Femur (tissue), 1 donor: ENCODE data around the gene KCNAB1.

ENCODE experiments used
- DNase-seq: peaks from one replicate; pipeline ENCODE4 v3.0.0-alpha.2; 2017

KCNAB1 gene

GRCh38 chr3:156471431-156471830 is 351.1 kb downstream of the KCNAB1 start:
- no peak for DNase-seq

DNA sequence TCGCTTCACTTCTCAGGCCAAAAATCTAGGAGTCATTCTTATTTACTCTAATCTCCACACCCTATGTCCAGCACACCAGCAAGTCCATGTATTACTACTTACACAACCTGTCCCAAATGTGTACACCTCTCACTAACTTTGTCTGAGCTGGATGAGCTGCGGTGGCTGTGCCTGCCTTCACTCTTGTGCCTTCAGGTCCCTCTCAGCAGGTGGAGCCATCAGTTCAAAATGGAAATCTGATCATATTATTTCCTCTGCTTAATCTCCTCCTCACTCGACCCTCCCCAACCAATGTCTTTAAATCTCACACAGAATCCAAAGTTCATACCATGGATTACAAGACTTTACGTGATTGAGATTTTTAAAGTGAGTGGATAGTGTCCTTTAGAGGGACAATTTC is 351.8 kb downstream of the KCNAB1 start:
- no peak for DNase-seq

DNA sequence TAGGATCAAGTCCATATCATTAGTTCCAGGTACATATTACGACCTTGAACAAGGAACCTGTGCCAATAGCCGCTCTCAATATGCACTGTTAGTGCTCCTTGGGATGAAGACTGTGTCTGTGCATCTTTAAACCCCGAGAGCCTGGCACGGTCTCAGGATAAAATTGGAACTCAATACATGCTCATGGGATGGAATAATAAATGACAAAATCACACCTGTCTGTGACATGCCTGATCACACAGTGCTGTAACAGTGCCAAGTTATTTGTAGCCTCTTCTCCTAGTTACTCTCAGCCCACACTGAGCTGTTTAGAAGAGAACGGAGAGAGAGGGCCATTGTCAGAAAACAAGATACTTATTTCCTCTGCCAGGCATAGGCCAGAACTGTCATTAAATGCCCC is 352.3 kb downstream of the KCNAB1 start:
- no peak for DNase-seq

DNA sequence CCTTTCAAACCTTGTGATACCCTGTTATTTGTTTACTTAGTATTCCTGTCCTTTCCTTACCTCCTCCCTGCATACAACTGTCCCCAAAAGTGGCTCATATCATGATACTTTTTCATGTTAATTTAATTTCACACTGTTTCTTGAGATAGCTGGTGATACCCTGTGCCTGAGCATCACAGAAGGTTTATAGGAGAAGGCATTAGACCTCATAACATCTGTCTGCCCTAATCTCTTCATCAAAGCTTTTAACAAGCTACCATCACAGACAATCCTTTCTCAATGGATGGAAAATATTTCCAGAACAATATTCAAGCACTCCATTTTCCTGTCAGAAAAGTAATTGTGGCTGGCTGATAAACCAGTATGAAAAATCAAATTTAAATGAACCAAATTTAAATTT is 353.0 kb downstream of the KCNAB1 start:
- DNase-seq = no peak

DNA sequence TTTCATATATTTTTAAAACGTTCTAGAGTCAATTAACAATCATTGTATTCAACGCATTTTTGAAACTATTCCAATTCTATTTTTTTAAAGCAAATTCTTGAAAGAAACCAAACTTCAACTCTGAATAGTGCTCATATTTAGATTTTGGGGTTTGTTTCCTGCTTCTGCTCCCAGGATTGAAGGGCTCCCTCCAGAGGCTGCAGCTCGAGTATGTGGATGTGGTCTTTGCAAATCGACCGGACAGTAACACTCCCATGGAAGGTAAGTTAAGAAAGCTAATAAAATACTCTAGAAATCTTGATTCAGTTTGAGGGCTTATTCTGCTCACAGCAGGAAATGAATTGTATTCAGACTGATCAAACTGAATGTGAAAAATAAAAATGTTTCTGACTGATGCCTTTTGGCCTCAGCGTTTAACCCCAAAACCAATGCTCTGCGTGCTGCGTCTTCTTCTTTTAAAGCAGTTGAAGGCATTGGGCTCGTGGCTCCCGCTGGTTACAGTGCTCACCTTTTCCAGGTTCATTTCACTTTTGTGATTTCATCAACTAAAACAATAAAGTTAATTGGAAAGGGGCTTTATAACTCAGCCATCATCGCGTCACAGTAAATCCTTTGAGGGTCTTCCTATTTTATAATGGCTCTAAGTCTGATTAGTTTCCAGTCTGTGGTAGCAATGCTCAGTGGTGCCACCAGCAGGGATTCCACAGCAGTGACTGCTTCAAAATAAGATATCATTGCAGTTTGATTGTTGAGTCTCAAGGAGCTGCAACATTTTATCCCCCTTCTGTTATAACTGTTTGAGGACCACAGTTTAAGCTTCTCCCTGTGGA is 354.4 kb downstream of the KCNAB1 start:
- DNase-seq = no peak

- DNase-seq = no peak
These were observed 356.9 kb downstream of the KCNAB1 start for GRCh38 chr3:156477323-156477722.

DNA sequence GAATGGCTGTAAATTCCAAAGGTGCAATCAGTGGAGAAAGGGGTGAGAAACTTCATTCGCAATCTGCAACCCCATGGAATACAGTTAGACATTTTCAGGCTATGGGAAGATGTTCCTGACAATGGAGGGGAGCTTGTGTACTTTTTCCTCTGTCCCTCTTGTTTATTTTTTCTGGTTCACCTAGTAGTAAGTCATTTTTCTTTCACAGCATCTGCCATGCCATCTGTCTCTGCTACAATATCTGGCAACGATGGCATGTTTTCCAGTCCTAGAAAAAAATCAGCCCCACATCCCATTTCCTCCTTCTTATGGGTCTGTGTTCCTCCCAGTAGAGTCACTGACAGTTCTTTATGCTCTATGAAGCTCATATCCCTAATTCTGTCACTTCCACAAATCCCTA is 358.5 kb downstream of the KCNAB1 start:
- DNase-seq = no peak

DNA sequence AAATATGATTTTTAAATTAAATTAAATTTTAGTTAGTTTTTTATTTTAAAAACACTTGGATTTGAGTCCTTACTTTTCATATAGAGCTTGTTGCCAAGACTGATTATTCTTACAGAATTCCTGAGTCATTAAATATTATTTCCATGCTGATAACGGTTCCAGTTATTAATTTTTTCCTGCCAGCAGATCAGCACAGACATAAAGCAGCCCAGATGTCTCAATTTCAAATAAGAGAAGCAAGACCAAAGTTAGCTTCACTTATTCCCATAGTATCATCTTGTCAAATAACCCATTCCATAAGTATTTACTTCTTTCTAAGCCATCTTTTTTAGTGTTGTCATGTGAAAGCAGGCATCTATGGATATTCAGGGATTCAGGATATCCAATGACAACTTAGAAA is 359.2 kb downstream of the KCNAB1 start:
- DNase-seq = no peak

DNA sequence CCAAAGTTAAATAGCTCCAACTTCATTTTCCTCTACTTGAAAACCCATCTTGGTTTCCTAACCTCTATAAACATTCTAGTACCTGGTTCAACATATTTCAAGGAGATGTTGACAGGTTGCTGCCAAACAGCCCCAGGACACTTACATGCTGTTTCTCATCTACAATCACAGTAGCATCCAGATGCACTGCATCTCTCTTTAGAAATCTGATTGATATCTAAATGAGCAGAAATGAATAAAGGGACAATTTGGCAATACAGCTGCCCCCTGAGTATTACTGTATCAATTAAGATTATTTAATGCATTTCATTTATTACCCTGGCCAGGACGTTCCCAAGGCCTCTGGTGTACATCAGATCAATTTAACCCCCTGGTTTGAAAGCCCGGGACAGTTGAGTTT is 360.6 kb downstream of the KCNAB1 start:
- no peak for DNase-seq

GRCh38 chr3:156483002-156483401 is 362.6 kb downstream of the KCNAB1 start:
- DNase-seq = no peak

- no peak for DNase-seq
These were observed 363.0 kb downstream of the KCNAB1 start for GRCh38 chr3:156483426-156483825.

- DNase-seq = no peak
These were observed 363.8 kb downstream of the KCNAB1 start for GRCh38 chr3:156483961-156484787.

DNA sequence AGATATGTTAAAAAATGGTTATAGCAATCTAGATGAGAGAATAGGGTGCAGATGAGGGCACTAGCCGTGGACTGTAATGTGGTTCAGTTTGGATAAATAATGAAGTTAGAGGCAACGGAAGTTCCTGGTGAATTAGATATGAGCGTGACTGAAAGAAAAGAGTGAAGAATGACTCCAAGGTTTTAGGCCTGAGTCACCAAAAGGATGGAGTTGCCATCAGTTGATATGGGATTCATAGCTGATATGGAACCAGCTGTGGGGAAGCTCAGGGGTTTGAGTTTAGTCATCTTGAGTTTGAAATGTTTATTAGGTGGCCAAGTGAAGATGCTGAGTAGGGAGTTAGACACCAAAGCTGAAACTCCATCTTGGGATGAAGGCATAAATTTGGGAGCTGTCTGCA is 368.4 kb downstream of the KCNAB1 start:
- no peak for DNase-seq

GRCh38 chr3:156489462-156489911 is 369.1 kb downstream of the KCNAB1 start:
- no peak for DNase-seq

DNA sequence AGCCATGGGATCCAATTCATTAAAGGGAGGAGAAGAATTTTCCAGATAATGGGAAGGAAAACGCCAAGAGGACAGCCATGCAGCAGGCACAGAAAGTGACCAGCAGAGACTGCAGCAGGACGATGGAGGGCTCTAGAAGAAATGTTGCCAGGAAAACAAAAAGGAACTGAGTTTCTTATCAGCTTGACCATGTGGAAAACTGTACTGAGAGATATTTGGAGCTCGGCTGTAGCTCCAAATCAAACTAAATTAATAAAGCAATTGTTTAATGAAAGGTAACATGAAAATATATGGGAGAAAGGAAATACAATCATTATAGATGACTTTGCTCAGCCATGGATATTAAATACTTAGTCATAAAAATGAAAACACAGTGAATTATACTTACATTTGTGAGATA is 370.8 kb downstream of the KCNAB1 start:
- DNase-seq = no peak

DNA sequence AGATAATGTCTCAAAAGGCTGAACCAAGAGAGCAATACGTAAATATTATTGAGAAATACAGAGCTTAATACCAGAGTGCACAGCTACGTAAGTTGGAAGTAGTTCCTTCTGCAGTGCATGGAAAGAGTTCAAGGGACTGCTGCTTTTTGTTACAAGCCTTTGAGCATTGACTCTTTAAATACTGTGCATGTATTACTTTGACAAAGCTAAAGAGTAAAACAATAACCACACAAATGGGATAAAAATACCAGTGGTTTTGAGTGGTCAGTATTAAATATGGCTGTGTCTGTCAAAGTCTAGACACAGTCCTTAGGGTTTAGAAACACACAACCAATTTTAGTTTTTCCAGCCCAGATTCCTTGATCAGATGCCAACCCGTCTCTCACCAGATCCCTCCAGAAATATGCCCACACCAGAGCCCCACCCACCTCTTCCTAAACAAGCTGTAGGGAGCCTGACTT is 372.5 kb downstream of the KCNAB1 start:
- peak; percentile 58 for DNase-seq

DNA sequence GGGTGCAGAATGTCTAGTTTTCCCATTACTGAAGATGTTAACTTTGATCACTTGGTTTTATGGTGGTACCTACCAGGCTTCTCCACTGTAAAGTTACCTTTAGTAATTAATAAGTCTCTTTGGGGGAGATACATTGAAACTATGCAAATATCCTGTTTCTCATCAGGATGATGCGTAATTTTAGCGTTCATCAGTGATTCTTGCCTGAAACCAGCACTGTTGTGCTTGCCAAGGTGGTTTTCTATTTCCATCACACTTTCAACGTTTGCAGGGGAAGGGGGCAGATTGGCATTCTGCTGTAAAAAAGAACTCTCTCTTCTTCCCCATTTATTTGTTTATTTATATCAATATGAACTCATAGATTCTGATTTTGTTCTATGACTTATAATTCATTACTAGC is 373.5 kb downstream of the KCNAB1 start:
- no peak for DNase-seq

GRCh38 chr3:156495816-156496215 is 375.4 kb downstream of the KCNAB1 start:
- no peak for DNase-seq

- no peak for DNase-seq
These were observed 376.9 kb downstream of the KCNAB1 start for GRCh38 chr3:156497326-156497725.

GRCh38 chr3:156498307-156498706 is 377.9 kb downstream of the KCNAB1 start:
- no peak for DNase-seq

DNA sequence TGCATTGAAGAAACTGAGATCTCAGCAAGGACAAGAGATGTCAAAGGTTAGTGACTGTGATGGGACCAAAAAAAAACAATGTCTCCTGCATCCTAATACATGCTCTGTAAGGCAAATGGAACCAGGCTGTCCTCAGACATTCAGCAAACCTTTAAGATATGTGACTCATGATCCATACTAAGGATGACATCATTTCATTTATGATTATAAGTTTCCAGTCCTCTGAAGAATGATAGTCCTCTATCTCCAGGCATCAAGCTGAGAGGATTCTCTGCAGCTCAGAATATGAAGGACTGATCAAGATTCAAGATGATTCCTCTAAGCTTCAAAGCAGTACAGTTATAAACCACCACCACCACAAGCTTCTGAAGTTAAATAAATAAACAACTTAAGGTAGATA is 386.9 kb downstream of the KCNAB1 start:
- no peak for DNase-seq

GRCh38 chr3:156509189-156510174 is 389.1 kb downstream of the KCNAB1 start:
- no peak for DNase-seq
